ENCODE measurements around the gene CCDC186. TPM values are rescaled to one million over a fixed set of nuclear protein-coding genes. Genes with fewer than 3 reads are reported as not detected.

Gene CCDC186
- polyA plus RNA-seq, 1 of the 3 experiments (the other 2 are of a cell fraction), result 1.3 TPM

DNA sequence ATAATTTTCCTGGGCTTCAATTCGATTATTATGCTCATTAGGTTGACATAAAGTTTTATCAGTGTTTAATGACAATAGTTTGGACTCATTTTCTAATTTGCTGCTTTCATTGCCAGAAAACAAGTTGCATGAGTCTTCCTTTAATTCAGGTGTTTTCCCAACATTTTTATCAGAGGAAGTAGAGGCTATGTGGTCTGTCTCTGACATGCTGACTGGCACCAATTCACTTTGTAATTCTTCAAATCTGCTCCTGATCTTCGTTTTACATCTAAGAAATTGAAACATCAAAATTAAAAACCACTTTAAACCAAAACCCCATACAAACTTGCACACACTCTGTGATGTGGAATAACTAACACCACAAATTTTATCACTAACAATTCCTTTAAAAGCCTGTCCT lies 10.9 kb downstream of the CCDC186 start:
- H3K4me1 ChIP-seq (ENCODE audit: control insufficient read depth in 1 of 2, insufficient read depth in 2 of 2, low read depth in 1 of 2, low read length in 1 of 2), result no peaks in the 10 kb centered on the region; a peak in 1 of 4 replicates
- CTCF ChIA-PET, result interaction anchor here (1.2 kb wide), 1 partner anchor 33 kb away, joined by 3 read pairs; no protein-coding TSS in a partner anchor
- H3K27ac ChIP-seq (ENCODE audit: low read depth in 2 of 2, low read length in 1 of 2), result peak overlapping the region; percentile 18 to 58; a peak in 3 of 4 replicates
- H3F3A ChIP-seq (replicated peaks; ENCODE audit: insufficient read depth), result no peaks in the 10 kb centered on the region
- H4K20me1 ChIP-seq (ENCODE audit: insufficient read depth), result no peaks in the 10 kb centered on the region
- H3K9ac ChIP-seq, result no peak overlapping the region
- no peak overlapping the region for H3K4me3 ChIP-seq (ENCODE audit: low read depth in 2 of 2, low read length in 1 of 2)
- peaks cover 8 to 14% of the 10 kb centered on the region in 2 experiments for H3K36me3 ChIP-seq (replicated peaks in 1 of 2; ENCODE audit: control insufficient read depth in 1 of 2, insufficient read depth in 2 of 2, low read length in 1 of 2)
- DNase-seq, result no peak
- peaks cover 28% of the 10 kb centered on the region; the same call in 1 of the 2 replicates for H3K79me2 ChIP-seq (ENCODE audit: insufficient read depth)
- WGBS (ENCODE audit: low lambda C conversion rate), result 80% methylated on average over 2 of the region's 2 CpGs
- H3K9me2 ChIP-seq, result no peaks in the 10 kb centered on the region
- H3K27me3 ChIP-seq (ENCODE audit: insufficient read depth), result no peaks in the 10 kb centered on the region
- TF ChIP-seq, protein P1, sequence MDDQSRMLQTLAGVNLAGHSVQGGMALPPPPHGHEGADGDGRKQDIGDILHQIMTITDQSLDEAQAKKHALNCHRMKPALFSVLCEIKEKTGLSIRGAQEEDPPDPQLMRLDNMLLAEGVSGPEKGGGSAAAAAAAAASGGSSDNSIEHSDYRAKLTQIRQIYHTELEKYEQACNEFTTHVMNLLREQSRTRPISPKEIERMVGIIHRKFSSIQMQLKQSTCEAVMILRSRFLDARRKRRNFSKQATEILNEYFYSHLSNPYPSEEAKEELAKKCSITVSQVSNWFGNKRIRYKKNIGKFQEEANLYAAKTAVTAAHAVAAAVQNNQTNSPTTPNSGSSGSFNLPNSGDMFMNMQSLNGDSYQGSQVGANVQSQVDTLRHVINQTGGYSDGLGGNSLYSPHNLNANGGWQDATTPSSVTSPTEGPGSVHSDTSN (IDR thresholded peaks at IDR 0.05), result no peak
- TF ChIP-seq TCF12 (IDR thresholded peaks at IDR 0.05) (no peak), JUND (IDR thresholded peaks at IDR 0.05) (no peak), FOXM1 (IDR thresholded peaks at IDR 0.05; ENCODE audit: low read depth) (no peak), RCOR1 (IDR thresholded peaks at IDR 0.05; ENCODE audit: low read length) (no peak), CHD2 (IDR thresholded peaks at IDR 0.05; ENCODE audit: low read length, partially characterized antibody) (no peak), TAF1 (IDR thresholded peaks at IDR 0.05; ENCODE audit: borderline replicate concordance, low read depth, low read length) (no peak), GATA2 (CRISPR knock-in tag; IDR thresholded peaks at IDR 0.05) (no peak), FOXJ3 (CRISPR knock-in tag; IDR thresholded peaks at IDR 0.05) (no peak), EZH2phosphoT487 (IDR thresholded peaks at IDR 0.05; ENCODE audit: borderline replicate concordance, low read depth) (no peak), SIN3A (IDR thresholded peaks at IDR 0.05; ENCODE audit: borderline replicate concordance, low read depth, low read length) (no peak)
- TF ChIP-seq, protein P2, sequence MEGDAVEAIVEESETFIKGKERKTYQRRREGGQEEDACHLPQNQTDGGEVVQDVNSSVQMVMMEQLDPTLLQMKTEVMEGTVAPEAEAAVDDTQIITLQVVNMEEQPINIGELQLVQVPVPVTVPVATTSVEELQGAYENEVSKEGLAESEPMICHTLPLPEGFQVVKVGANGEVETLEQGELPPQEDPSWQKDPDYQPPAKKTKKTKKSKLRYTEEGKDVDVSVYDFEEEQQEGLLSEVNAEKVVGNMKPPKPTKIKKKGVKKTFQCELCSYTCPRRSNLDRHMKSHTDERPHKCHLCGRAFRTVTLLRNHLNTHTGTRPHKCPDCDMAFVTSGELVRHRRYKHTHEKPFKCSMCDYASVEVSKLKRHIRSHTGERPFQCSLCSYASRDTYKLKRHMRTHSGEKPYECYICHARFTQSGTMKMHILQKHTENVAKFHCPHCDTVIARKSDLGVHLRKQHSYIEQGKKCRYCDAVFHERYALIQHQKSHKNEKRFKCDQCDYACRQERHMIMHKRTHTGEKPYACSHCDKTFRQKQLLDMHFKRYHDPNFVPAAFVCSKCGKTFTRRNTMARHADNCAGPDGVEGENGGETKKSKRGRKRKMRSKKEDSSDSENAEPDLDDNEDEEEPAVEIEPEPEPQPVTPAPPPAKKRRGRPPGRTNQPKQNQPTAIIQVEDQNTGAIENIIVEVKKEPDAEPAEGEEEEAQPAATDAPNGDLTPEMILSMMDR (IDR thresholded peaks at IDR 0.05), result no peak
- no peak overlapping the region for H3K4me2 ChIP-seq
- no peak overlapping the region for H2AFZ ChIP-seq (ENCODE audit: low read depth)
- no peaks in the 10 kb centered on the region for H3K9me3 ChIP-seq
- POLR2A ChIA-PET, result no interaction called here

DNA sequence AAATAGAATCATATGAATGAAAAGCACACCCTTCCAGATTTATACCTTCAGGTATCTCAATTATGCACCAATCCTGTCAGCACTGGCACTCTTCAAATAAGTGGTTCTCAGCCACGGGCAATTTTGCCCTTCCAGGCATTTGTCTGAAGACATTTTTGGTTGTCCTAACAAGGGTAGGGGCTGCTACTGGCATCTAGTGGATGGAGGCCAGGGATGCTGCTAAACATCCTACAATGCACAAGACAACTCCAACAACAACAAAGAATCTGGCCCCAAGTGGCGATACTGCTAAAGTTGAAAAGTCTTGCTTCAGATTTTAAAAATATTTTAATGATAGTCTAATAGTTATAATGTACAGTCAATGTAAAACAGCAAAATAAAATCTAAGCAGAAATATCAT lies 16.1 kb downstream of the CCDC186 start:
- Histone ChIP-seq H3K79me2 (ENCODE audit: insufficient read depth) (no peaks in the 10 kb centered on the region; the same call in 1 of the 2 replicates), H3K4me3 (ENCODE audit: low read depth in 2 of 2, low read length in 1 of 2) (no peak overlapping the region), H3K36me3 (replicated peaks in 1 of 2; ENCODE audit: control insufficient read depth in 1 of 2, insufficient read depth in 2 of 2, low read length in 1 of 2) (peaks cover 23 to 38% of the 10 kb centered on the region in 2 experiments), H3F3A (replicated peaks; ENCODE audit: insufficient read depth) (no peaks in the 10 kb centered on the region), H3K4me1 (ENCODE audit: control insufficient read depth in 1 of 2, insufficient read depth in 2 of 2, low read depth in 1 of 2, low read length in 1 of 2) (no peaks in the 10 kb centered on the region; a peak in 1 of 4 replicates), H2AFZ (ENCODE audit: low read depth) (no peak overlapping the region), H3K9me3 (no peaks in the 10 kb centered on the region), H3K4me2 (no peak overlapping the region), H3K9me2 (no peaks in the 10 kb centered on the region), H3K27ac (ENCODE audit: low read depth in 2 of 2, low read length in 1 of 2) (no peak overlapping the region), H4K20me1 (ENCODE audit: insufficient read depth) (no peaks in the 10 kb centered on the region), H3K27me3 (ENCODE audit: insufficient read depth) (no peaks in the 10 kb centered on the region), H3K9ac (no peak overlapping the region)
- no peak for DNase-seq
- WGBS (ENCODE audit: low lambda C conversion rate), result 85% methylated on average over 2 of the region's 2 CpGs
- POLR2A ChIA-PET, result no interaction called here
- CTCF ChIA-PET, result interaction anchor here (1.1 kb wide), 1 partner anchor 17 kb away, joined by 3 read pairs; no protein-coding TSS in a partner anchor
- no peak for TF ChIP-seq EZH2phosphoT487 (IDR thresholded peaks at IDR 0.05; ENCODE audit: borderline replicate concordance, low read depth)
- TF ChIP-seq CHD2 (IDR thresholded peaks at IDR 0.05; ENCODE audit: low read length, partially characterized antibody), result no peak
- TF ChIP-seq GATA2 (CRISPR knock-in tag; IDR thresholded peaks at IDR 0.05), result no peak
- TF ChIP-seq NFIC (IDR thresholded peaks at IDR 0.05; ENCODE audit: borderline replicate concordance), result no peak
- TF ChIP-seq POLR2AphosphoS5 (IDR thresholded peaks at IDR 0.05; ENCODE audit: low read depth, low read length), result no peak
- TF ChIP-seq RXRA (IDR thresholded peaks at IDR 0.05; ENCODE audit: borderline replicate concordance, low read depth), result no peak
- TF ChIP-seq TEAD4 (IDR thresholded peaks at IDR 0.05; ENCODE audit: borderline replicate concordance, insufficient read depth), result no peak
